GM12872 (cell line): ENCODE results near the gene SEC31A.

Experiments
- CTCF ChIP-seq: IDR thresholded peaks from 3 replicates; pipeline ENCODE4 v1.5.1; 2011; ENCODE audit warnings: low read depth, mild to moderate bottlenecking, low read length, moderate library complexity; ENCODE audit not compliant: insufficient read depth

SEC31A gene, protein sequence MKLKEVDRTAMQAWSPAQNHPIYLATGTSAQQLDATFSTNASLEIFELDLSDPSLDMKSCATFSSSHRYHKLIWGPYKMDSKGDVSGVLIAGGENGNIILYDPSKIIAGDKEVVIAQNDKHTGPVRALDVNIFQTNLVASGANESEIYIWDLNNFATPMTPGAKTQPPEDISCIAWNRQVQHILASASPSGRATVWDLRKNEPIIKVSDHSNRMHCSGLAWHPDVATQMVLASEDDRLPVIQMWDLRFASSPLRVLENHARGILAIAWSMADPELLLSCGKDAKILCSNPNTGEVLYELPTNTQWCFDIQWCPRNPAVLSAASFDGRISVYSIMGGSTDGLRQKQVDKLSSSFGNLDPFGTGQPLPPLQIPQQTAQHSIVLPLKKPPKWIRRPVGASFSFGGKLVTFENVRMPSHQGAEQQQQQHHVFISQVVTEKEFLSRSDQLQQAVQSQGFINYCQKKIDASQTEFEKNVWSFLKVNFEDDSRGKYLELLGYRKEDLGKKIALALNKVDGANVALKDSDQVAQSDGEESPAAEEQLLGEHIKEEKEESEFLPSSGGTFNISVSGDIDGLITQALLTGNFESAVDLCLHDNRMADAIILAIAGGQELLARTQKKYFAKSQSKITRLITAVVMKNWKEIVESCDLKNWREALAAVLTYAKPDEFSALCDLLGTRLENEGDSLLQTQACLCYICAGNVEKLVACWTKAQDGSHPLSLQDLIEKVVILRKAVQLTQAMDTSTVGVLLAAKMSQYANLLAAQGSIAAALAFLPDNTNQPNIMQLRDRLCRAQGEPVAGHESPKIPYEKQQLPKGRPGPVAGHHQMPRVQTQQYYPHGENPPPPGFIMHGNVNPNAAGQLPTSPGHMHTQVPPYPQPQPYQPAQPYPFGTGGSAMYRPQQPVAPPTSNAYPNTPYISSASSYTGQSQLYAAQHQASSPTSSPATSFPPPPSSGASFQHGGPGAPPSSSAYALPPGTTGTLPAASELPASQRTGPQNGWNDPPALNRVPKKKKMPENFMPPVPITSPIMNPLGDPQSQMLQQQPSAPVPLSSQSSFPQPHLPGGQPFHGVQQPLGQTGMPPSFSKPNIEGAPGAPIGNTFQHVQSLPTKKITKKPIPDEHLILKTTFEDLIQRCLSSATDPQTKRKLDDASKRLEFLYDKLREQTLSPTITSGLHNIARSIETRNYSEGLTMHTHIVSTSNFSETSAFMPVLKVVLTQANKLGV

DNA sequence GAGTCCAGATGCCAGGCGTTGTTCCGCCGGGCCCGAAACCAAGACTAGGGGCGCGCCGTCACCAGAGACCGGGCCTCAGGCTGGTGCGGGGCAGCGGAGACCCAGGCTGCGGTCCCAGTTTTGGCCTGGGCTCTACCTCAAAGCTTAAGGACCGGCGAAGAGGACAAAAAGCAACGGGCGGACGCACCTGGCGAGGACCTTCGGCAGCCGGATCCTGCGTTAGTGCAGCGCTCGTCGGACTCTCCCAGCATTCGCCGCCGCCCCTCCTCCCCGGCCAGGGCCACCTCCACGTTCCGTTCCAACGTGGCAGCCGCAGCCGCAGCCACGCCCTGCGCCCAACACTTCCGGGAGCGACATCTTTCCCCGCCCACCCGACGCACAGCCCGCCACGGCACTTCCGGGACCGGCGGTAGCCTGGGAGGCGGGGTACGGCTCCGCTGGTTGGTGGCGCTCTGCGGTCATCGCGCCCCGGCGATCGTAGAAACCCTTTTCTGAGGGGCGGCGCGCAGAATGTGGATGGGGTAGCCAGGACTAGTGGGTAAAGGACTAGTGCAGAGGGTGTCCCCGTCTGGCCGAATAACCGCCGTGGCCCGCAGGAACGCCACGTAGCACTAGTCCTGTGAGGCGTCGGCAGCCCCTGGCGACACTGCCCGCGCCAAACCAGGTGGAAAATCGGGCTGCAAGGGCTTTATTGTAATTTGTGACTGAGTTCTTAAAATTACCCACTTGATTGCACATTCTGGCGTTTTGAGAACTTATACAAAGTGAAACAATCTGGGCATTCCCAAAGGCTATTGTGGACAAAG lies at the start of gene SEC31A:
Gene SEC31A (minus strand): TSS at position 253 of the 806 bp plus-strand sequence. CDS start 9,217 bp downstream, outside the sequence.
- TF ChIP-seq CTCF, result no peak

DNA sequence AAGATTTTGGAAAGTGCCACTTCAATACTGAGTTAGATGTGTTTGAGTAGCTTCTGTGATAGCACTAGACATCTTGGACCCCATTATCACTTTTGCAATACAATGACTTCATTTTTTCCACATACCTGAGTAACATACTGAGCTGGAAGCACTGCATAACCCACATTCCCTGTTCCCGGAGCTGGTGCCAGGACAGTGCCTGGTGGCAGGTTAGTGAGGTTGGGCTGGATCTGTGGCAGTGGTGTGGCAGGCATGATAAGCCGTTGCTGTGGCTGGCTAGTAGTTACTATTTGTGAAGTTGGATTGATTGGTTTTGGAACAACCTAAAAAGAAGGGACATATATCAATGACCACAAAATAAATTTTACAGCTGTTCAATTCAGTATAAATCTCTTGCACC lies 48.5 kb upstream of the SEC31A start:
- TF ChIP-seq CTCF, result no peak

DNA sequence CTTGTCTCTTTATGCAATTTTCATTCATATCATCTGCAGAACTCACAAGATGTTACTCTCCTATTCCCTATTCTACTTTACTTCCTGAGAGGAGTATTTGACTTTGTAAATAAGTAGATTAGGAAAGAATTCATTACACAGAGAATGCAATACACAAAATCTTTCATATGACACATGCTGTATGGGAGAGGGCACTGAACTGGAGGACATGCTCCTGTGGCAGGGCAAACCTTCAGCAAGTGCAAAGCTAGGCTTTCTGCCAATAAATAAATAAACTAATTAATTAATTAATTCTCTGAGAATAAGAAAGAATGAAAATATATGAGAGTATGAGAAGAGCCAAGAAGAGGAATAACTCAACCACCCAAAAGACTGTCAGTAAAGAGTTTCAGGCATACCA lies 43.5 kb upstream of the SEC31A start:
- TF ChIP-seq CTCF, result no peak

GRCh38 chr4:82930848-82931755 lies 40.1 kb upstream of the SEC31A start:
- no peak for TF ChIP-seq CTCF

- TF ChIP-seq CTCF, result no peak
Observed at GRCh38 chr4:82921795-82922194, 30.8 kb upstream of the SEC31A start.

DNA sequence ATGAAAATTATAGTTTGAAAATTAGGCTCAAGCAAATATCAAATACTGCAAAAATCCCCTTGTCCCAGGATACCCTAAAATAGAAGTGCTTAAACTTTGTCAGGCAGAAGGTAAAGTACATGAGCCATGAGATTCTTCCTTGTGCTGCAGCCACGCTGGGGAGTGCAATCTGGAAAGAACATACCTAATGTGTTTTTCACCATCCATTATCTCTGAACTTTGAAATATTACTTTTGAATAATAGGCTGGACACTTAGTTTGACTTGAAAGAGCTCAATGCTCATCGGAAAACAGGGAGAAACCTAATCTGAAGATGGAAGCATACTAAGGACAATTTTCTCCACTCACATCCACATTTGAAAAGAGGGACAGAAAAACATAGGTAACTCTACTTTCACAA lies 28.4 kb upstream of the SEC31A start:
- TF ChIP-seq CTCF, result no peak
